HEK293 (cell line): ENCODE data around the gene DNAJB1.

Experiments
- CTCF ChIA-PET: fragments of 350-600 bp; formaldehyde crosslinking; extraction: SDS; loops from one replicate; lab custom pipeline; 2021; ENCODE audit warnings: antibody characterized with exemption; lab: Yijun Ruan, JAX
- POLR2A ChIA-PET: fragments of 300-600 bp; formaldehyde crosslinking; extraction: SDS; loops from one replicate; lab custom pipeline; 2020; ENCODE audit warnings: antibody characterized with exemption, inconsistent platforms; lab: Yijun Ruan, JAX
- H3K27ac ChIP-seq: fragments of 200-500 bp; sonication (Bioruptor generic); 2 replicates; pipeline ENCODE4 v1.5.1; 2014; ENCODE audit warnings: low read depth, low read length, control low read depth, inconsistent platforms; ENCODE audit errors: extremely low read depth
- H3K36me3 ChIP-seq, 2 experiments: fragments of 200-500 bp in 1 of 2; sonication (Bioruptor generic) in 1 of 2; 1 replicate in 1 of 2; 2 replicates in 1 of 2; pipeline ENCODE4 v1.5.1; 2014 to 2017; ENCODE audit warnings: inconsistent platforms in 2 of 2, low read length in 2 of 2; ENCODE audit not compliant: control insufficient read depth in 2 of 2, insufficient read depth in 1 of 2
- H3K4me1 ChIP-seq: fragments of 200-500 bp; sonication (Bioruptor generic); 2 replicates; pipeline ENCODE4 v1.5.1; 2014; ENCODE audit warnings: mild to moderate bottlenecking, low read length, inconsistent platforms; ENCODE audit not compliant: control insufficient read depth, insufficient read depth
- H3K4me3 ChIP-seq: 2 replicates; pipeline ENCODE4 v1.5.1; 2011; ENCODE audit warnings: low read depth, mild to moderate bottlenecking, control low read depth, low read length, moderate library complexity
- H3K9me3 ChIP-seq: fragments of 200-500 bp; sonication (Bioruptor generic); 2 replicates; pipeline ENCODE4 v1.5.1; 2014; ENCODE audit warnings: low read depth, low read length, inconsistent platforms; ENCODE audit not compliant: control insufficient read depth, insufficient read depth
- CTCF ChIP-seq: fragments of 450-650 bp; formaldehyde crosslinking; IDR thresholded peaks from 2 replicates; pipeline ENCODE4 v1.5.1; 2016; ENCODE audit warnings: missing biosample characterization, missing genetic modification characterization
- ELK4 ChIP-seq: IDR thresholded peaks from 2 replicates; pipeline ENCODE4 v1.6.1; 2011; ENCODE audit warnings: mild to moderate bottlenecking, low read depth, low read length, borderline replicate concordance
- HIC1 ChIP-seq: fragments of 450-650 bp; formaldehyde crosslinking; IDR thresholded peaks from 2 replicates; pipeline ENCODE4 v1.5.1; 2016; ENCODE audit warnings: missing biosample characterization, missing genetic modification characterization
- IKZF3 ChIP-seq: fragments of 450-650 bp; IDR thresholded peaks from 2 replicates; pipeline ENCODE4 v1.5.0; 2018; ENCODE audit warnings: missing biosample characterization, mild to moderate bottlenecking, missing genetic modification characterization, moderate library complexity
- KLF1 ChIP-seq: fragments of 450-650 bp; formaldehyde crosslinking; IDR thresholded peaks from 2 replicates; pipeline ENCODE4 v1.5.1; 2016; ENCODE audit warnings: missing biosample characterization, missing genetic modification characterization
- MYNN ChIP-seq: fragments of 450-650 bp; formaldehyde crosslinking; IDR thresholded peaks from 2 replicates; pipeline ENCODE4 v1.5.1; 2016; ENCODE audit warnings: missing biosample characterization, missing genetic modification characterization, borderline replicate concordance
- PATZ1 ChIP-seq: fragments of 450-650 bp; formaldehyde crosslinking; IDR thresholded peaks from 2 replicates; pipeline ENCODE4 v1.5.1; 2016; ENCODE audit warnings: missing biosample characterization, missing genetic modification characterization
- RBAK ChIP-seq: fragments of 450-650 bp; formaldehyde crosslinking; IDR thresholded peaks from 2 replicates; pipeline ENCODE4 v1.5.1; 2016; ENCODE audit warnings: missing biosample characterization, missing genetic modification characterization
- REPIN1 ChIP-seq: fragments of 450-650 bp; formaldehyde crosslinking; IDR thresholded peaks from 2 replicates; pipeline ENCODE4 v1.5.1; 2017; ENCODE audit warnings: missing biosample characterization, missing genetic modification characterization, low read depth
- ZBTB26 ChIP-seq: fragments of 450-650 bp; formaldehyde crosslinking; optimal IDR thresholded peaks from 2 replicates; pipeline ENCODE3; 2016; ENCODE audit warnings: missing biosample characterization, mild to moderate bottlenecking, missing genetic modification characterization
- ZBTB44 ChIP-seq: fragments of 450-650 bp; IDR thresholded peaks from 2 replicates; pipeline ENCODE4 v1.5.1; 2018; ENCODE audit warnings: missing biosample characterization, mild to moderate bottlenecking, missing genetic modification characterization
- ZBTB6 ChIP-seq: fragments of 450-650 bp; formaldehyde crosslinking; IDR thresholded peaks from 2 replicates; pipeline ENCODE4 v1.5.1; 2017; ENCODE audit warnings: missing biosample characterization, missing genetic modification characterization
- ZFHX2 ChIP-seq: fragments of 450-650 bp; formaldehyde crosslinking; conservative IDR thresholded peaks from 2 replicates; pipeline ENCODE4 v1.5.1; 2016; ENCODE audit warnings: missing biosample characterization, missing genetic modification characterization
- ZNF114 ChIP-seq: fragments of 450-650 bp; formaldehyde crosslinking; IDR thresholded peaks from 2 replicates; pipeline ENCODE4 v1.5.0; 2017; ENCODE audit warnings: missing biosample characterization, missing genetic modification characterization
- ZNF157 ChIP-seq: fragments of 450-650 bp; formaldehyde crosslinking; IDR thresholded peaks from 2 replicates; pipeline ENCODE4 v1.5.1; 2016; ENCODE audit warnings: missing biosample characterization, missing genetic modification characterization
- ZNF202 ChIP-seq: fragments of 450-650 bp; formaldehyde crosslinking; IDR thresholded peaks from 2 replicates; pipeline ENCODE4 v1.5.1; 2016; ENCODE audit warnings: missing biosample characterization, missing genetic modification characterization, borderline replicate concordance
- ZNF37A ChIP-seq: fragments of 450-650 bp; IDR thresholded peaks from 2 replicates; pipeline ENCODE4 v1.5.1; 2018; ENCODE audit warnings: missing biosample characterization, missing genetic modification characterization
- ZNF529 ChIP-seq: fragments of 450-650 bp; formaldehyde crosslinking; IDR thresholded peaks from 2 replicates; pipeline ENCODE4 v1.5.1; 2017; ENCODE audit warnings: missing genetic modification characterization, missing biosample characterization; ENCODE audit not compliant: insufficient replicate concordance
- ZNF610 ChIP-seq: fragments of 450-650 bp; formaldehyde crosslinking; IDR thresholded peaks from 2 replicates; pipeline ENCODE4 v1.5.1; 2016; ENCODE audit warnings: missing biosample characterization, missing genetic modification characterization, borderline replicate concordance
- ZNF621 ChIP-seq: fragments of 450-650 bp; formaldehyde crosslinking; IDR thresholded peaks from 2 replicates; pipeline ENCODE4 v1.5.1; 2017; ENCODE audit warnings: missing biosample characterization, missing genetic modification characterization
- ZNF692 ChIP-seq: fragments of 450-650 bp; formaldehyde crosslinking; IDR thresholded peaks from 2 replicates; pipeline ENCODE4 v1.5.1; 2016; ENCODE audit warnings: missing biosample characterization, missing genetic modification characterization
- ZNF785 ChIP-seq: fragments of 450-650 bp; formaldehyde crosslinking; IDR thresholded peaks from 2 replicates; pipeline ENCODE4 v1.5.1; 2016; ENCODE audit warnings: missing biosample characterization, missing genetic modification characterization

DNAJB1 gene

GRCh38 chr19:14472202-14472938 is 45.8 kb downstream of the DNAJB1 start:
- Histone ChIP-seq H3K9me3 (no peaks in the 10 kb centered on the region), H3K4me3 (no peak overlapping the region), H3K4me1 (no peaks in the 10 kb centered on the region; the same call in 1 of the 2 replicates), H3K36me3 (peaks cover 0 to 33% of the 10 kb centered on the region in 2 experiments; a peak in 2 of 3 replicates), H3K27ac (no peak overlapping the region)
- POLR2A ChIA-PET: interaction anchor here (0.6 to 2.3 kb wide), 2 partner anchors 336 to 520 kb away, joined by 6 to 8 read pairs; partner anchors contain the start of gene ASF1B
- CTCF ChIA-PET: interaction anchor here (0.6 to 2.0 kb wide), 16 partner anchors 8 to 1094 kb away, joined by 3 to 12 read pairs (median 4); partner anchors contain the start of genes ASF1B and GIPC1
- TF ChIP-seq ZBTB44: no peak
- TF ChIP-seq REPIN1 (tag by site-specific recombination): no peak
- TF ChIP-seq ZNF202 (tag by site-specific recombination): 0 out of 2 replicates have a peak, but pooled peaks have one; percentile 18
- peak; percentile 37; the same call in 1 of the 2 replicates for TF ChIP-seq PATZ1
- TF ChIP-seq CTCF (tag by site-specific recombination): peak; percentile 69
- no peak for TF ChIP-seq ZNF114 (tag by site-specific recombination)
- no peak for TF ChIP-seq RBAK (tag by site-specific recombination)
- no peak for TF ChIP-seq IKZF3 (tag by site-specific recombination)
- TF ChIP-seq ZNF692 (tag by site-specific recombination): 0 out of 2 replicates have a peak, but pooled peaks have one; percentile 32
- TF ChIP-seq ZNF621: no peak
- peak; percentile 37; the same call in 1 of the 2 replicates for TF ChIP-seq KLF1 (tag by site-specific recombination)
- no peak for TF ChIP-seq ZNF610 (tag by site-specific recombination)
- no peak for TF ChIP-seq ZNF529
- TF ChIP-seq ZFHX2 (tag by site-specific recombination): peak; percentile 85
- no peak for TF ChIP-seq ZNF37A (tag by site-specific recombination)
- TF ChIP-seq HIC1 (tag by site-specific recombination): peak; percentile 11; the same call in 1 of the 2 replicates
- TF ChIP-seq ZBTB6 (tag by site-specific recombination): peak; percentile 87; the same call in 1 of the 2 replicates
- no peak for TF ChIP-seq ZNF157 (tag by site-specific recombination)
- TF ChIP-seq ELK4: no peak
- TF ChIP-seq ZBTB26 (tag by site-specific recombination): peak; percentile 52
- TF ChIP-seq ZNF785 (tag by site-specific recombination): no peak
- no peak for TF ChIP-seq MYNN
